SK-N-MC (cell line): Measurements from ENCODE around the gene CABYR.

ENCODE experiments used
- EZH2 ChIP-seq: fragments of 200-600 bp; sonication (generic); IDR thresholded peaks from one replicate; pipeline ENCODE4 v1.6.1; 2017; ENCODE audit warnings: antibody characterized with exemption
- POLR2AphosphoS5 ChIP-seq: IDR thresholded peaks from 2 replicates; pipeline ENCODE4 v1.6.1; 2012; ENCODE audit warnings: mild to moderate bottlenecking, low read depth, low read length, borderline replicate concordance

GRCh38 chr18:24090876-24091275 is 48.0 kb upstream of the CABYR start:
- no peak for TF ChIP-seq POLR2AphosphoS5
- no peak for TF ChIP-seq EZH2
